ENCODE results near the gene SYNDIG1. TPM values are rescaled to one million over a fixed set of nuclear protein-coding genes. Genes with fewer than 3 reads are reported as not detected.

The SYNDIG1 gene
- polyA plus RNA-seq, 1 donor from 2014 or later, result 0.22 TPM

GRCh38 chr20:24537210-24537609, 67.8 kb downstream of the SYNDIG1 start:
- Histone ChIP-seq H3K4me3 (ENCODE audit: low read length) (no peak overlapping the region), H3K9me3 (ENCODE audit: low read length) (no peaks in the 10 kb centered on the region), H3K9ac (ENCODE audit: low read length) (no peak overlapping the region), H3K27me3 (ENCODE audit: insufficient read depth, low read depth, low read length) (no peaks in the 10 kb centered on the region), H3K27ac (ENCODE audit: low read length) (no peak overlapping the region), H4K20me1 (ENCODE audit: insufficient read depth) (no peaks in the 10 kb centered on the region), H3K36me3 (ENCODE audit: insufficient read depth, low read length) (no peaks in the 10 kb centered on the region), H3F3A (ENCODE audit: insufficient read depth, low read length, poor library complexity, severe bottlenecking) (no peaks in the 10 kb centered on the region), H3K9me2 (ENCODE audit: insufficient read depth, low read length) (no peaks in the 10 kb centered on the region), H3K79me2 (replicated peaks; ENCODE audit: insufficient read depth, low read length) (no peaks in the 10 kb centered on the region), H3K4me2 (ENCODE audit: low read length) (no peak overlapping the region), H2AFZ (ENCODE audit: low read depth, low read length) (no peak overlapping the region)
- TF ChIP-seq SMC3 (conservative IDR thresholded peaks at IDR 0.05; ENCODE audit: poor library complexity), result no peak
- no peak for TF ChIP-seq POLR2AphosphoS5 (IDR thresholded peaks at IDR 0.05)
- TF ChIP-seq EZH2 (IDR thresholded peaks at IDR 0.05; ENCODE audit: borderline replicate concordance, insufficient read depth, low read length, poor library complexity, severe bottlenecking), result no peak
- no peak for TF ChIP-seq REST (IDR thresholded peaks at IDR 0.05; ENCODE audit: borderline replicate concordance)
- TF ChIP-seq CTCF (IDR thresholded peaks at IDR 0.05; ENCODE audit: poor library complexity, severe bottlenecking), result no peak
- TF ChIP-seq TAF1 (IDR thresholded peaks at IDR 0.05; ENCODE audit: low read depth), result no peak
- TF ChIP-seq EP300 (conservative IDR thresholded peaks at IDR 0.05; ENCODE audit: poor library complexity, severe bottlenecking), result no peak
- TF ChIP-seq MXI1 (conservative IDR thresholded peaks at IDR 0.05; ENCODE audit: poor library complexity, severe bottlenecking), result no peak

- H4K20me1 ChIP-seq (ENCODE audit: insufficient read depth), result no peaks in the 10 kb centered on the region
- no peaks in the 10 kb centered on the region for H3F3A ChIP-seq (ENCODE audit: insufficient read depth, low read length, poor library complexity, severe bottlenecking)
- no peaks in the 10 kb centered on the region for H3K27me3 ChIP-seq (ENCODE audit: insufficient read depth, low read depth, low read length)
- H2AFZ ChIP-seq (ENCODE audit: low read depth, low read length), result no peak overlapping the region
- no peaks in the 10 kb centered on the region for H3K9me3 ChIP-seq (ENCODE audit: low read length)
- H3K36me3 ChIP-seq (ENCODE audit: insufficient read depth, low read length), result no peaks in the 10 kb centered on the region
- H3K27ac ChIP-seq (ENCODE audit: low read length), result no peak overlapping the region
- no peaks in the 10 kb centered on the region for H3K79me2 ChIP-seq (replicated peaks; ENCODE audit: insufficient read depth, low read length)
- no peak overlapping the region for H3K4me3 ChIP-seq (ENCODE audit: low read length)
- no peaks in the 10 kb centered on the region for H3K9me2 ChIP-seq (ENCODE audit: insufficient read depth, low read length)
- no peak overlapping the region for H3K9ac ChIP-seq (ENCODE audit: low read length)
- no peak for TF ChIP-seq TAF1 (IDR thresholded peaks at IDR 0.05; ENCODE audit: low read depth)
- TF ChIP-seq EZH2 (IDR thresholded peaks at IDR 0.05; ENCODE audit: borderline replicate concordance, insufficient read depth, low read length, poor library complexity, severe bottlenecking), result no peak
- TF ChIP-seq MXI1 (conservative IDR thresholded peaks at IDR 0.05; ENCODE audit: poor library complexity, severe bottlenecking), result no peak
- no peak for TF ChIP-seq REST (IDR thresholded peaks at IDR 0.05; ENCODE audit: borderline replicate concordance)
- no peak for TF ChIP-seq EP300 (conservative IDR thresholded peaks at IDR 0.05; ENCODE audit: poor library complexity, severe bottlenecking)
- no peak for TF ChIP-seq POLR2AphosphoS5 (IDR thresholded peaks at IDR 0.05)
- no peak for TF ChIP-seq CTCF (IDR thresholded peaks at IDR 0.05; ENCODE audit: poor library complexity, severe bottlenecking)
- no peak for TF ChIP-seq RAD21 (conservative IDR thresholded peaks at IDR 0.05)
- TF ChIP-seq SMC3 (conservative IDR thresholded peaks at IDR 0.05; ENCODE audit: poor library complexity), result no peak
- H3K4me2 ChIP-seq (ENCODE audit: low read length), result no peak overlapping the region
Measured at GRCh38 chr20:24542721-24543120, 73.3 kb downstream of the SYNDIG1 start.
